Fibroblast of mammary gland (primary cell): Measurements from ENCODE around the gene DUOXA1.

Experiments used
- DNase-seq: peaks from one replicate; pipeline ENCODE4 v3.0.0-alpha.2; 2010; ENCODE audit warnings: low read depth
- H3K4me3 ChIP-seq: 2 replicates; pipeline ENCODE4 v1.5.1; 2011; ENCODE audit warnings: low read depth, mild to moderate bottlenecking, low read length, moderate library complexity; ENCODE audit not compliant: control insufficient read depth
- TF ChIP-seq, protein P1 (sequence below): conservative IDR thresholded peaks from 2 replicates; pipeline ENCODE4 v1.5.1; 2011; ENCODE audit warnings: low read depth, low read length, inconsistent platforms; ENCODE audit not compliant: control insufficient read depth, insufficient read depth

Gene DUOXA1

DNA sequence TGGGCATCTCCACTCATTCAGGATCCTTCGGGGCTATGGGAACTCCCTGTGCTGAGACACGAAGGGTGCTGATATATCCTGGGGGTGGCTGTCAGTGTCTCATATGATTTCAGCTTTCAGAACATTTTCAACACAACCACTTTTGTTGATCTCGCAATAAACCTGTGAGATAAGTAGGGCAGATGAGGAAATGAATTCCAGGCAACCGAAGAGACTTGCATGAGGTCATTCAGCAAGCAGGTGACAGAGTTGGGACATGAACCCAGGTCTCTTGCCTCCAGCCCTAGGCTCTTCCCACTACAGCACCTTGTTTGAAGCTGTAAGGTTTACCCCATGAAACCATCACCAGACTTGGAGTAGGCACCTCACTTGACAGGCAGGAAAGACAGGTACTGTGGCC lies 16.7 kb upstream of the DUOXA1 start:
- DNase-seq: peak; percentile 16
- TF ChIP-seq, protein P1, sequence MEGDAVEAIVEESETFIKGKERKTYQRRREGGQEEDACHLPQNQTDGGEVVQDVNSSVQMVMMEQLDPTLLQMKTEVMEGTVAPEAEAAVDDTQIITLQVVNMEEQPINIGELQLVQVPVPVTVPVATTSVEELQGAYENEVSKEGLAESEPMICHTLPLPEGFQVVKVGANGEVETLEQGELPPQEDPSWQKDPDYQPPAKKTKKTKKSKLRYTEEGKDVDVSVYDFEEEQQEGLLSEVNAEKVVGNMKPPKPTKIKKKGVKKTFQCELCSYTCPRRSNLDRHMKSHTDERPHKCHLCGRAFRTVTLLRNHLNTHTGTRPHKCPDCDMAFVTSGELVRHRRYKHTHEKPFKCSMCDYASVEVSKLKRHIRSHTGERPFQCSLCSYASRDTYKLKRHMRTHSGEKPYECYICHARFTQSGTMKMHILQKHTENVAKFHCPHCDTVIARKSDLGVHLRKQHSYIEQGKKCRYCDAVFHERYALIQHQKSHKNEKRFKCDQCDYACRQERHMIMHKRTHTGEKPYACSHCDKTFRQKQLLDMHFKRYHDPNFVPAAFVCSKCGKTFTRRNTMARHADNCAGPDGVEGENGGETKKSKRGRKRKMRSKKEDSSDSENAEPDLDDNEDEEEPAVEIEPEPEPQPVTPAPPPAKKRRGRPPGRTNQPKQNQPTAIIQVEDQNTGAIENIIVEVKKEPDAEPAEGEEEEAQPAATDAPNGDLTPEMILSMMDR: no peak
- no peak overlapping the region for H3K4me3 ChIP-seq

DNA sequence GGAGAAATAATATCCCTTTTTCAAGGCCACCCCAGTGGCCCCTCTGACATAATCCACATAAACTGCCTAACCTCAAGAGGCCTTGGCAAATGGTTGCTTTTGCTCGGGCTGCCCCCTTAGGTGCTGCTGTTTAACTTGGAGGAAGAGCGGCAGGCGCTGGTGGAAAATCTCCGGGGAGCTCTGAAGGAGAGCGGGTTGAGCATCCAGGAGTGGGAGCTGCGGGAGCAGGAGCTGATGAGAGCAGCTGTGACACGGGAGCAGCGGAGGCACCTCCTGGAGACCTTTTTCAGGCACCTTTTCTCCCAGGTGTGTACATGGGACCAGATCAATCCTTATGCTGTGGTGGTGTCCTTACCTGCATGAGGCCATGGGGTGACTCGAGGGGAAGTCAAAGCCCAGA lies 15.1 kb upstream of the DUOXA1 start:
- no peak overlapping the region for H3K4me3 ChIP-seq
- TF ChIP-seq, protein P1: no peak
- DNase-seq: no peak

DNA sequence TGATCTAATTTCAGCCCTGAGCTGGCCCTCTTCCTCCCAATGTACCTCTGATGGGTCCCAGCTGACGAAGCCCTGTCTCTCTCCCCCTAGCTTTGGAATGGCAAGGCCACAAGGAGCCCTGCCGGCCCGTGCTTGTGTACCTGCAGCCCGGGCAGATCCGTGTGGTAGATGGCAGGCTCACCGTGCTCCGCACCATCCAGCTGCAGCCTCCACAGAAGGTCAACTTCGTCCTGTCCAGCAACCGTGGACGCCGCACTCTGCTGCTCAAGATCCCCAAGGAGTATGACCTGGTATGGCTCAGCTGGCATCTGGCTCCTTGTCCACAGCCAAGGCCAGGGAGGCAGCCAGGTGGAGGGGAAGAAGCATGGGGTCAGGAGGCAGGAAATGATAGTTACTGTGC lies 14.3 kb upstream of the DUOXA1 start:
- no peak overlapping the region for H3K4me3 ChIP-seq
- TF ChIP-seq, protein P1: no peak
- no peak for DNase-seq

DNA sequence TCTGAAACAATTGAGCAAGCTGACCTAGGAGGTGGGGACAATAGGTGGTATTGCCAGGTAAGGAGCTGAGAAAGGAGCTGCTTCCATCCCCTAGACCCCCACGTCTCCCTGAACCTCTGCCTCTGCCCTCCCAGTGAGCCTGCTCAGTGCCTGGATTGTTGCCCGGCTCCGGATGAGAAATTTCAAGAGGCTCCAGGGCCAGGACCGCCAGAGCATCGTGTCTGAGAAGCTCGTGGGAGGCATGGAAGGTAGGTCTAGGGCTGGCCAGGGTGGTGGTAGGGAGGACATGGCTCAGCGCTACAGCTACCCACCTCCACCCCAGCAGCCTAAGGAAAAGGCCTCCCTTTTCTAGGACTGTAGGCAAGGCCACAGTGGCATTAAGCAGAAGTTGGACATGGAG lies 13.4 kb upstream of the DUOXA1 start:
- H3K4me3 ChIP-seq: no peak overlapping the region
- no peak for DNase-seq

DNA sequence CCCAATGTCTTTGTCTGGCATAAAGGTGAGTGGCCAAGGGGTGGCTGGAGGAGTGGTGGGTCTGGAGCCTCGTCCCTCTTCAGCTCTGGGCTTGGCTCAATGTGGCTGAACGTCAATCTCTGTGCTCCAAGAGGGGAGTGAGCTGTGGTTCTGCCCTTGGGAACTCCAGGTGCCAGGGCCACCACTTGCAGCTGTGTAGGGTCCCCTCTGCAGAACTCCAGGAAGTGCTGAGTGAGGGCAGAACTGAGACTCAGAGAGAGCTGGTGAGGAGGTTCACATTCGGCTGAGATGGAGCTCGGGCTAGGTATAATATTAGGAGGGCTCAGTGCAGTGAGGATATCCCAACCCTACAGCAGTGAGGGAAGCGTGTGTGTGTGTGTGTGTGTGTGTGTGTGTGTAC lies 11.7 kb upstream of the DUOXA1 start:
- no peak for DNase-seq
- TF ChIP-seq, protein P1: no peak
- no peak overlapping the region for H3K4me3 ChIP-seq

More for the DNA sequence above, 13.4 kb upstream of the DUOXA1 start:
- TF ChIP-seq, protein P1: no peak

DNA sequence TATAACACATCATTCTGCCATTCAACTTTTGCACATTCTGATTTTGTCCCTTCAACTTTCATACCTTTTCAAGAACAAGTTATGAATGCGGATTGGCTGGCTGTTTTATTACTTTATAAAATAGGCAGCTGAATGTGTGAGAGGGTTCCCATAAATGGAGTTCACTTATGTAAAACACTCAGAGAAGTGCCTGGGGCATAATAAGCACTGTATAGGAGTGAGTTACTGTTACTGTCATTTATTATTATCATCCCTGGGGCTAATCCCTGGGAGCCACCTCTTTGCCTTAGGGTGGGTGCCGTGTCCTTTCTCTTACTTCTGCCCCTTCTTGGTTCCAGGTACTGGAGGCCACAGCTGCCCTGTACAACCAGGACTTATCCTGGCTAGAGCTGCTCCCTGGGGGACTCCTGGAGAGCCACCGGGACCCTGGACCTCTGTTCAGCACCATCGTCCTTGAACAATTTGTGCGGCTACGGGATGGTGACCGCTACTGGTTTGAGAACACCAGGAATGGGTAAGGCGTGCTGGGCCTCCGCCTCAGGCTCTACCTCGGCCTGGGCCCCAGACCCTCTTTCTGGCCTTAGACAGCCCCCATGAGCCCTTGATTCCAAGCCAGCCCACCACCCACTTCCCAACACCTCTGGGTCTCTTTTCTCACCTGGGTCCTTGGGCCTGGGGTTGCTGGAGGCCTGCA lies 11.0 kb upstream of the DUOXA1 start:
- DNase-seq: no peak
- TF ChIP-seq, protein P1: no peak
- H3K4me3 ChIP-seq: no peak overlapping the region

DNA sequence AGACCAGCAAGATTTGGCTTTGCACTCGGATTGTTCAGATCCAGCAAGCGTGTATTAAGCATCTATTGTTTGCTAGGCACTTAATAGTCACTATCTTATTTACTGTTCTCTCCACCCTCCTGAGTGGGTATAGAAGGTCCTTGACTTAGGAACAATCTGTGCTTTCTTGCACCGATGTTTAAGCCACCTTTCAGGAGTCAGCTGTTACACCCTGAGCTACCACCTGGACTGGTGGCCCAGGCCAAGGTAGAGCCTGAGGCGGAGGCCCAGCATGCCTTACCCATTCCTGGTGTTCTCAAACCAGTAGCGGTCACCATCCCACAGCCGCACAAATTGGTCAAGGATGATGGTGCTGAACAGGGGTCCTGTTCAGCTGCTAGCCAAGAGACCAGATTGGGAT lies 10.1 kb upstream of the DUOXA1 start:
- TF ChIP-seq, protein P1: no peak
- no peak for DNase-seq
- H3K4me3 ChIP-seq: no peak overlapping the region
